ENCODE measurements around the gene TOMM7.
A peak's percentile ranks its signal among the peaks of the same experiment; 100 is the strongest.
"Not testable (repeated sequence)": the region's sequence is repeated elsewhere in the genome, so short reads cannot be mapped to it uniquely, and the experiment has no call there.

Gene TOMM7

GRCh38 chr7:22814261-22815208, 8.1 kb downstream of the TOMM7 start:
- DNase-seq: no peak

- no peak for DNase-seq
These were observed 10.3 kb downstream of the TOMM7 start for GRCh38 chr7:22812353-22812752.

DNA sequence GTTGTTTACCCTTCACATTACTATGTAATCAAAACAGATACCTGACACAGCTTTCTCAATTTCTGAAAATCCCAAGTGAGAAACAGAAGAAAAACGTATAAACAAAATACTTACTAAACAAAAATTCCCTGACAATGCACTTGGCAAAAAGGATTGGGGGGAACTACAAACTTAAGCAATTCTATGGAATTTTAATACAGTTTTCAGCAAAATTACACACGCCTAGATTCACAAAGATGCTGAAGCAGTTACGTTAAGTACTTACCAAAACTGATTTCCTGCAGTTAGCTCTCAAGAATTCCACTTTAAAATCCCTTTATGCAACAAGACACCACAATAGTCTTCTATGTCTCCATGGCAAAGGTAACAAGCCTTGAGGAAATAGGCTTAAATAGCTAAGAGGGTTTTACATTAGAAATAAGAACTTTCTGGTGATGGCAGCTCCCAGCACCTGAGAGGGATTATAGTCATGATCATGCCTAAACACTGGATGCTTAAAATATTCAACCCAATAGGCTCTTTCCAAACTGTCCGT, 10.8 kb downstream of the TOMM7 start:
- no peak for DNase-seq

- no peak for DNase-seq
These were observed 11.8 kb downstream of the TOMM7 start for GRCh38 chr7:22810843-22811242.

DNA sequence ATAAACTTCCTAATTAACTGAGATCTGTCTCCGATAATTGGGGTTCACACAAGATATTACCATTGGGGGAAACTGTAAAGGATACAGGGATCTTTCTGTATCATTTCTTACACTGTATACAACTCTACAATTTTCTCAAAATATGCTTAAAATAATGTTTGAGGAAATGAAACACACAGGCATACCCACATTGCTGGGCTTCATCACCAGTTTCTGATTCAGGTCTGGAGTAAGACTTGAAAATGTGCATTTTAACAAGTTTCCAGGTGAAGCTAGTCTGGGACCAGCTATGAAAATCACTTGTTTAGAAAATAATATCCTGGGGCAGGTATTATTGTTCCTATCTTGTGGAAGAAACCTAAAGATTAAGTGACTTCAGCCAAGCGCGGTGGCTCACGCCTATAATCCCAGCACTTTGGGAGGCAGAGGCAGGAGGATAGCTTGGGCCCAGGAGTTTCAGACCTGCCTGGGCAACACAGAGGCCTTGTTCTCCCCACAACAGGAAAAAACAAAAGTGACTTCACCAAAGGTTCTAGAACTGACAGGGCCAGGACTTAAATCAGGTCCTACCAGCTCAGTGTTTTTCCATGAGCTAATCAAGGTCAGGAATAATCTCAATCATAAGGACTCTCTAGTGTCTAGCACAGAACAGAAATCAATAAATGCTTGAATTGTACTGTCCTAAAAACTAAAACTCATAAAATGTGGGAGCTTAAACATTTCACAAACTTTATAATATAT, 12.6 kb downstream of the TOMM7 start:
- DNase-seq: no peak

DNA sequence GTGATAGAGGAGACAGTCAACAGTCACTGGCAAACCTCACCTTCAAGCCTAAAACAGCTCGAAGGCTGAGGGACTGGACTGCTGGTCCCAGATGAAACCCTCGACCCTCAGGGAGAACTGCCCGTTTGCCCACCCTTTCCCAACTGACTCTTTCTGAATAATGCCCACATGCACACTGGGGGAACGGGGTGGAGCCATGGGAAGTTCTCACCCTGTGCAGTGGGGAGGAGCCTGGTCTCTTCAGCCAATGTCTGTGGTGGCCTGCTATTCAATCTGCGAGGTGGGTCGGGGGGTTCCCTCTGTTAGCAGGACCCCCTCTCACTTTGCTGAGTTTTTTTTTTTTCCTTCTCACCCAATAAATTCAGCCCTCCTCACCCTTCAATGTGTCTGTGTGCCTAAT, 14.5 kb downstream of the TOMM7 start:
- no peak for DNase-seq

DNA sequence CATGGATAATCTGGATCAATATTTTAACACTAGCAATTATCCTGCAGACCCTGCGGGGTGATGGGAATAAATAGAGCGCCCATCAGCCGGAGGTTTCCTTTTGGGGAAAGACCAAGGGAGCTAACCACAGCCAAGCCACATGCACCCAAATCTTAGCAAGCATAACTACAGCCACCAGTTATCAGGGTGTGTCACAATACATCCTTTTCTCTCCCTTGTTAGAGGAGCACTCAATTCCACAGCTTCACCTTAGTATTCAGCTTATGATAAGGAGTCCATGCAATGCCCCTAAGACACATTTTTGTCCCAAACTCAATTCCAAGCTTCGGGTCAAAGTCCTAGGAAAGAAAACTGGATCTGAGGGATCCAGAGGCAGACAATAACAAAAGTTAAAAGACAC, 15.9 kb downstream of the TOMM7 start:
- DNase-seq: no peak

- DNase-seq: no peak
These were observed 17.4 kb downstream of the TOMM7 start for GRCh38 chr7:22805227-22805626.

DNA sequence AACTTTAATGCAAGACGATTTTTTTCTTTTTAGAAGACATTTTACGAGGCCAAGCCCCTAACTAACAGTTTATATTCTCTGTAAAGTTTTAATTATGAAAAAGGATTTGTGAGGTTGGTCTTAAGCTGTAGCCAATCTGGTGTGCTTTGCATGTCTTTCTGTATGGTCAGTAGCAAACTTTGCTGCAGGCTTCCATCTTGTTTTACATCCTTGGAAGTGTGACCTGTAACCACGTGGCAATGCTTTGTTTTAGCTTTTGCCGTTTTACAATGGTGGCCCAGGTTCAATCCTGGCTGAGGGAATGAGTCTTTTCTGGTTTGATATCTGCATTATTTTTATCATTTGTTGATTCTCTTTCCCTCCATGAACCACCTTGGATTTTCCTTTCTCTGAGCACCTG, 19.8 kb downstream of the TOMM7 start:
- not testable (repeated sequence) for DNase-seq

GRCh38 chr7:22802426-22802825, 20.2 kb downstream of the TOMM7 start:
- no peak for DNase-seq

- DNase-seq: no peak
These were observed 20.7 kb downstream of the TOMM7 start for GRCh38 chr7:22801912-22802311.

GRCh38 chr7:22799633-22800032, 23.0 kb downstream of the TOMM7 start:
- DNase-seq: no peak

- no peak for DNase-seq
These were observed 28.8 kb downstream of the TOMM7 start for GRCh38 chr7:22793593-22794462.

DNA sequence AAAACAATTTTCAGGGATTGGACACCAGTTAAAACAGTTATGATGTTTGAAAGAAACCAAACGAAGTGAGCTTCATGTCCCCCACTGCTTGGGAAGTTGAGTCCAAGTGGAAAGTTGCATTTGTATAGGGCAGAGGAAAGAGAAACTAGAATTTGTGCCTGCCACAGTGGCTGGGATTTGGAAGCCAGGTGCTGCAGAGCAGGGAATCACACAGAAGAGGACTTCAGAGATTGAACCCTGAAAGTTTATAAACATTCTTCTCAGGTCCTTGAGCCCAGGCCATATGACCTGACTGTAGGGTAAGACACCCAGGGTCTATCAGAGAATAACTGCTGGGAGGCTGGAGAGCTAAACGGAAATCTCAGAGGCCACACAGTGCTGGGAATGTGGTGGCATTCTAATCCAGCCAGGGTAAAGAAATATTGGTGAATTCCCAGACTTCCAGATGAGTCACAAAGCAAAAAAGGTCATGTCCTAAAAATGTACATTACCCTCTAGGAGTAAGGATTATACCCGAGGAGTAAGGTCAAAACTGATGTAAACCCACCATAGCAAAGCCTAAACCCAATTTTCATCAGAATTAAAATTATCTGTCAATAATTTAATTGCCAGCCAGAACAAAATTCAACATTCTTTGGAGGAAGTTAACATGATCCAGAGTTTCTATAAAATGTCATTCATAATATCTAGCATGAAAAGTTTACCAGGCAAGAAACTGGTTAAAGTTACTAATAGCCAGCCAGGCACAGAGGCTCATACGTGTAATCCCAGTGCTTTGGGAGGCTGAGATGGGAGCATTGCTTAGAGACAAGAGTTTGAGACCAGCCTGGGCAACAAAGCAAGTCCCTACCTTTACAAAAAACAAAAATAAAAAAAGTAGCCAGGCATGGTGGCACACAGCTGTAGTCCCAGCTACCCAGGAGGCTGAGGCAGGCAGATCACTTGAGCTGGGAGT, 31.2 kb downstream of the TOMM7 start:
- DNase-seq: no peak

- DNase-seq: not testable (repeated sequence)
These were observed 32.0 kb downstream of the TOMM7 start for GRCh38 chr7:22790640-22791039.

DNA sequence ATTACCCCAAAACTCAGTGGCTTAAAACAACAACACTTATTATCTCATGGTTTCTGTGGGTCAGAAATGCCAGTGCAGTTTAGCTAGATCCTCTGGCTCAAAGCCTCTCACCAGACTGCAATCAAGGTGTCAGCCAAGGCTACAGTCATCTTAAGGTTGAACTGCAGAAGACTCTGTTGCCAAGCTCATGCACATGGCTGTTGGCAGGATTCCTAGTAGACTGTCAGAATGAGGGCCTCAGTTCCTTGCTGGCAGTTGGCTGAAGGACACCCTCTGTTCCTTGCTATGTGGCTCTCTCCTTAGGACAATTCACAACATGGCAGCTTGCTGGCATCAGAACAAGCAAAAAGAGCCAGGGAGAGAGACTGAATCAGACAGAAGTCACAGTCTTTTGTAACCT, 34.7 kb downstream of the TOMM7 start:
- no peak for DNase-seq

- DNase-seq: no peak
These were observed 36.2 kb downstream of the TOMM7 start for GRCh38 chr7:22786290-22786932.

DNA sequence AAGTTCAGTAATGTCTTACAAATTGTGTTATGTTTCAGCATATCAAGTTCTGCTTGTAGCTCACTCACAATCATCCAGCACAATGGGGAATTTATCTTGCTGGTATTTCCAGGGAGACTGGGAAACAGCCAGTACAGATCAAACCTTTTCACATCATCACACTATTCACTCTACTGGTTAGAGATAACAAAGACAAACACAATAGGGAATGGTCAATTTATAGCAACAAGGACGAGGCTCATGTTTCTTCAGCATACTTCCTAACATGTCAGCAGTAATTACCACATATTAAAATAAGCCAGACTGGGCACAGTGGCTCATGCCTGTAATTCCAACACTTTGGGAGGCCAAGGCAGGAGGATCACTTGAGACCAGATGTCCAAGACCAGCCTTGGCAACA, 38.3 kb downstream of the TOMM7 start:
- DNase-seq: no peak

DNA sequence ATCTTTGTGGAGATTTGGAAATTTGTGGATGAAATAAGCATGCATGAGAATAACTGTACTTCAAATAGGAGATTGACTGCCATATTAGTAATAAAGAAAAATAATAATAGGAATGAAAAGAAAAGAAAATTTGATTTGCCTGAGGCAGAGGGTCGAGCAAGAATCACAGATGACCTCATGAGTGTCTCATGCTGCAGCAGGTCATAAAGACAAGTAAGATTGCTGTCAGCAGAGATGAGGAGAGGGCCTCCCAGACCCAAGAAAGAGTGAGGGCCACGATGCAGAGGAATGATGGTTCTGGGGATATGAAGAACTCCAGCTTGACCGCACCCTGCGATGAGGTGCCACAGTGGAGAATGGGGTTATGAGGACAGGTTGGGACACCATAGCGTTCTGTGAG, 39.2 kb downstream of the TOMM7 start:
- no peak for DNase-seq

DNA sequence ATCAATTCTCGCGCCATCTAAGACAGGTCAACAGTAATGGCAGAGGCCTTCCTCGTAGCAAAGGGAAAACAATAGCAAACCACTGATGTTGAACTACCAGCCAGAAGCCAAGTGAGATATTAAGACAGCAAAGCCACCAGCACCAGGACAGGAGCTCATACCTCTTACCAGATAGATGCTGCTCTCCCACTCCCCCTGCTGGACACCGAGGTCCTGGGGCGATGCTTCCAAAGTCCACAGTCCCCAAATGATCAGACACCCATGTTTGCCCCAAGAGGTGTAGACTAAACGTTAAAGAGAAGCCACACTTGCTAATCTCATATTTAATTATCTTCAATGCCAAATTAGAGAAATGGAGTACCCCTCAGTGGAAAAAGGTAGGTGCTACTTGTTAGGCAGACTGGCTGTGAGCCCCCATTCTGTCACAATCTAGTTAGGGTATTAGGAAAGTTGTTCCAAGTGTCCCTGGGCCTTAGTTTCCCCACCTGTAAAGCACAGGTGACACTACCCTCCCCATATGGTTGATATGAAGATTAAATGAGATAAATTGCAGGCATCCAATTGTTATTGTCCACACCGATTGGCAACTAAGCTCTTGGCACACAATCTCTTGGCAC, 39.9 kb downstream of the TOMM7 start:
- DNase-seq: peak; percentile 59
